HepG2 (cell line): ENCODE measurements around the gene CMTM2. TPM values are rescaled to one million over a fixed set of nuclear protein-coding genes. Genes with fewer than 3 reads are reported as not detected.

ENCODE experiments used
- ATAC-seq: fragments of 200-7000 bp; cut with Tn5 transposase; 3 replicates; pipeline ENCODE4 v1.9.1; 2020; ENCODE audit warnings: mild to moderate bottlenecking, moderate library complexity
- BruUV-seq: library from RNA; stranded (reverse); fragments of 400-500 nt; replicated peaks from 2 replicates; lab custom pipeline; 2021; lab: Mats Ljungman, UMichigan
- CTCF ChIA-PET: fragments of 300-600 bp; formaldehyde crosslinking; extraction: SDS; loops from one replicate; lab custom pipeline; 2021; ENCODE audit warnings: low total read pairs, inconsistent platforms, low intra/inter-chr PET ratio; lab: Yijun Ruan, JAX
- POLR2A ChIA-PET: fragments of 350-600 bp; sonication (Branson Sonifier 250); formaldehyde crosslinking; loops from one replicate; lab custom pipeline; 2020; ENCODE audit warnings: antibody characterized with exemption, inconsistent platforms; lab: Yijun Ruan, JAX
- DNase-seq: peaks from one replicate; pipeline ENCODE4 v3.0.0-alpha.2; 2015; ENCODE audit warnings: low spot score
- FAIRE-seq: peaks from 3 replicates; lab custom pipeline; 2011; peaks lifted over from hg19 to GRCh38; lab: Jason Lieb, UNC
- H2AFZ ChIP-seq: one replicate; pipeline ENCODE4 v1.6.1; 2011; ENCODE audit warnings: low read length, inconsistent platforms
- H3K27ac ChIP-seq: fragments of 300-600 bp; 3 replicates; pipeline ENCODE4 v1.8.0; 2011; ENCODE audit warnings: mixed run types, mild to moderate bottlenecking, mixed read lengths, low read length, inconsistent platforms; ENCODE audit not compliant: insufficient read depth; ENCODE audit errors: extremely low read length
- H3K27me3 ChIP-seq, 2 experiments: fragments of 200-600 bp in 1 of 2; 2 replicates in 1 of 2; 3 replicates in 1 of 2; pipeline versions ENCODE4 v1.6.0 to v1.8.0; 2011; ENCODE audit warnings: low read length in 2 of 2, mild to moderate bottlenecking in 2 of 2, moderate library complexity in 2 of 2, inconsistent platforms in 1 of 2; ENCODE audit not compliant: insufficient read depth in 2 of 2, control insufficient read depth in 1 of 2
- H3K36me3 ChIP-seq, 2 experiments: fragments of 200-600 bp in 1 of 2; replicated peaks in 1 of 2; 2 replicates in 1 of 2; 3 replicates in 1 of 2; pipeline versions ENCODE4 v1.5.1 to v1.8.0; 2011; ENCODE audit warnings: low read length in 2 of 2, inconsistent platforms in 1 of 2; ENCODE audit not compliant: insufficient read depth in 2 of 2, control insufficient read depth in 1 of 2
- H3K4me1 ChIP-seq: 2 replicates; pipeline ENCODE4 v1.5.1; 2012; ENCODE audit warnings: low read length, inconsistent platforms; ENCODE audit not compliant: insufficient read depth
- H3K4me2 ChIP-seq: 2 replicates; pipeline ENCODE4 v1.6.0; 2011; ENCODE audit warnings: low read depth, low read length, inconsistent platforms
- H3K4me3 ChIP-seq, 3 experiments: fragments of 200-600 bp in 1 of 3; sonication (generic), shearing (Covaris generic) in 1 of 3; replicated peaks in 1 of 3; 2 replicates each; pipeline ENCODE4 v1.5.1; 2011 to 2016; ENCODE audit warnings: low read length in 3 of 3, inconsistent platforms in 2 of 3, low read depth in 2 of 3, mild to moderate bottlenecking in 2 of 3, control low read depth in 1 of 3, mixed read lengths in 1 of 3; ENCODE audit not compliant: insufficient read depth in 1 of 3
- H3K79me2 ChIP-seq: one replicate; pipeline ENCODE4 v1.6.1; 2011; ENCODE audit warnings: low read length, inconsistent platforms; ENCODE audit not compliant: insufficient read depth
- H3K9ac ChIP-seq: 2 replicates; pipeline ENCODE4 v1.6.0; 2011; ENCODE audit warnings: mild to moderate bottlenecking, low read depth, low read length, inconsistent platforms; ENCODE audit not compliant: insufficient read depth
- H3K9me3 ChIP-seq: 2 replicates; pipeline ENCODE4 v1.5.1; 2012; ENCODE audit warnings: mild to moderate bottlenecking, low read length
- H4K20me1 ChIP-seq: 2 replicates; pipeline ENCODE4 v1.6.0; 2011; ENCODE audit warnings: inconsistent platforms, mild to moderate bottlenecking, low read length, moderate library complexity; ENCODE audit not compliant: insufficient read depth
- AFF4 ChIP-seq: sonication (generic); formaldehyde crosslinking; IDR thresholded peaks from 2 replicates; pipeline ENCODE4 v1.4.0; 2020; ENCODE audit warnings: missing genetic modification reagents
- BCL6 ChIP-seq: IDR thresholded peaks from 2 replicates; pipeline ENCODE4 v1.6.1; 2016; ENCODE audit warnings: missing genetic modification reagents, missing compliant biosample characterization
- CREB1 ChIP-seq, 2 experiments: fragments of 450-650 bp in 1 of 2; IDR thresholded peaks; 2 replicates each; pipeline ENCODE4 v1.6.1; 2016 to 2017; ENCODE audit warnings: control low read depth in 1 of 2, mild to moderate bottlenecking in 1 of 2, missing compliant biosample characterization in 1 of 2, missing genetic modification characterization in 1 of 2
- DMTF1 ChIP-seq: sonication (generic); formaldehyde crosslinking; IDR thresholded peaks from 2 replicates; pipeline ENCODE4 v1.4.0; 2020; ENCODE audit warnings: mild to moderate bottlenecking, missing genetic modification reagents
- EEA1 ChIP-seq: sonication (generic); formaldehyde crosslinking; IDR thresholded peaks from 2 replicates; pipeline ENCODE4 v1.5.1; 2020; ENCODE audit warnings: mild to moderate bottlenecking, missing genetic modification reagents, borderline replicate concordance
- JUN ChIP-seq: sonication (generic); formaldehyde crosslinking; IDR thresholded peaks from 2 replicates; pipeline ENCODE4 v1.4.0; 2020; ENCODE audit warnings: mild to moderate bottlenecking, missing genetic modification reagents
- MXD4 ChIP-seq: IDR thresholded peaks from 2 replicates; pipeline ENCODE4 v1.6.1; 2016; ENCODE audit warnings: mild to moderate bottlenecking, missing biosample characterization, missing genetic modification reagents
- NCOR1 ChIP-seq: fragments of 200-600 bp; sonication (generic); IDR thresholded peaks from 2 replicates; pipeline ENCODE4 v1.7.0; 2017; ENCODE audit warnings: antibody characterized with exemption, low read length, borderline replicate concordance
- PAWR ChIP-seq: sonication (generic); formaldehyde crosslinking; IDR thresholded peaks from 2 replicates; pipeline ENCODE4 v1.4.0; 2020; ENCODE audit warnings: missing genetic modification reagents, mild to moderate bottlenecking, borderline replicate concordance
- SRF ChIP-seq: IDR thresholded peaks from 2 replicates; pipeline ENCODE4 v1.6.1; 2011; ENCODE audit warnings: mild to moderate bottlenecking, low read depth, low read length, moderate library complexity
- TEAD2 ChIP-seq: sonication (generic); formaldehyde crosslinking; IDR thresholded peaks from 2 replicates; pipeline ENCODE4 v1.9.0; 2021; ENCODE audit warnings: missing genetic modification reagents
- ZNF33A ChIP-seq: sonication (generic); formaldehyde crosslinking; IDR thresholded peaks from 2 replicates; pipeline ENCODE4 v1.5.1; 2020; ENCODE audit warnings: missing genetic modification reagents, mild to moderate bottlenecking, moderate library complexity, borderline replicate concordance
- ZNF430 ChIP-seq: sonication (generic); formaldehyde crosslinking; IDR thresholded peaks from 2 replicates; pipeline ENCODE4 v1.9.0; 2021; ENCODE audit warnings: mild to moderate bottlenecking, missing genetic modification reagents
- WGBS: methylation state at CpG from one replicate; pipeline ENCODE4 v1.1.6; 2017; ENCODE audit warnings: low lambda C conversion rate; 5-methylcytosine and 5-hydroxymethylcytosine counted together
- in situ Hi-C: cut with HindIII; loops from 2 replicates; pipeline ENCODE4 v1.10.0; 2017; ENCODE audit warnings: low pct_unique_long_range_greater_than_20kb; ENCODE audit not compliant: extremely low pct_ligation_motif_present
- intact Hi-C: fragments of 100-400 bp; cut with micrococcal nuclease; formaldehyde crosslinking; loops from one replicate; pipeline ENCODE4 v1.10.0; 2022; ENCODE audit not compliant: unreplicated experiment
- polyA plus RNA-seq, 8 experiments: library from polyadenylated mRNA; depleted of rRNA in 3 of 8; stranded (reverse) in 7 of 8; unstranded in 1 of 8; fragments of >200 nt; fragmentation: Illumina TruSeq in 4 of 8; extraction: Trizol in 4 of 8; gene quantifications; 2 replicates each; pipeline versions ENCODE4 v1.2.1 to v1.2.3, GENCODE V29; 2011 to 2016; ENCODE audit warnings: low read depth in 4 of 8, missing spikeins in 1 of 8, mixed read lengths in 1 of 8; ENCODE audit not compliant: insufficient read depth in 1 of 8
- total RNA-seq, 5 experiments: library from RNA; depleted of rRNA; stranded (reverse); fragments of >200 nt; fragmentation: Illumina TruSeq; extraction: Trizol; gene quantifications; 2 replicates each; pipeline ENCODE4 v1.2.3, GENCODE V29; 2016; ENCODE audit warnings: low read depth in 1 of 5

Gene CMTM2
- total and polyA plus RNA-seq, 2 of the 13 experiments (the other 11 are each of a cell fraction or from before 2014, with no cell fraction given) = not detected

GRCh38 chr16:66598111-66598510, 18.8 kb downstream of the CMTM2 start:
- CTCF ChIA-PET = no interaction called here
- intact Hi-C loops = no loop called here
- no peak for TF ChIP-seq SRF
- TF ChIP-seq CREB1 (IDR thresholded peaks at IDR 0.05) = peak; percentile 49
- no peak for TF ChIP-seq CREB1 (CRISPR knock-in tag; IDR thresholded peaks at IDR 0.05)
- TF ChIP-seq PAWR = no peak
- TF ChIP-seq, all 625 proteins: peak for 1
- Histone ChIP-seq H3K27me3 (peaks cover 1 to 3% of the 10 kb centered on the region in 2 experiments; a peak in 1 of 5 replicates), H3K27ac (no peak overlapping the region), H2AFZ (no peak overlapping the region), H4K20me1 (no peaks in the 10 kb centered on the region), H3K36me3 (no peaks in the 10 kb centered on the region), H3K4me1 (peaks cover 14% of the 10 kb centered on the region), H3K9ac (no peak overlapping the region), H3K4me3 (no peak overlapping the region), H3K79me2 (no peaks in the 10 kb centered on the region), H3K9me3 (no peaks in the 10 kb centered on the region), H3K4me2 (no peak overlapping the region)
- no TSS peak for BruUV-seq
- ATAC-seq (no peak), DNase-seq (no peak), FAIRE-seq (no peak)
- in situ Hi-C loops = no loop called here
- POLR2A ChIA-PET = no interaction called here
- 68% methylated on average over 3 of the region's 3 CpGs for WGBS

- intact Hi-C loops (no loop called here), in situ Hi-C loops (no loop called here)
- no peak for FAIRE-seq
- CTCF ChIA-PET = no interaction called here
- Histone ChIP-seq H3K27ac (no peak overlapping the region), H3K79me2 (no peaks in the 10 kb centered on the region), H4K20me1 (no peaks in the 10 kb centered on the region), H3K4me3 (no peak overlapping the region), H3K27me3 (0 out of 5 replicates have a peak, but pooled peaks cover 0 to 3% of the 10 kb centered on the region in 2 experiments), H3K9me3 (no peaks in the 10 kb centered on the region), H3K36me3 (no peaks in the 10 kb centered on the region), H3K4me2 (no peak overlapping the region), H2AFZ (no peak overlapping the region), H3K4me1 (peaks cover 23% of the 10 kb centered on the region), H3K9ac (no peak overlapping the region)
- no peak for ATAC-seq
- 41% methylated on average over 4 of the region's 4 CpGs for WGBS
- POLR2A ChIA-PET = no interaction called here
- no TSS peak for BruUV-seq
- no peak for DNase-seq
- no peak for TF ChIP-seq JUN
- no peak for TF ChIP-seq ZNF430 (CRISPR knock-in tag)
- TF ChIP-seq NCOR1 = no peak
- no peak for TF ChIP-seq EEA1 (CRISPR knock-in tag)
- TF ChIP-seq AFF4 = no peak
- no peak for TF ChIP-seq DMTF1
- no peak for TF ChIP-seq ZNF33A (CRISPR knock-in tag)
- TF ChIP-seq MXD4 (CRISPR knock-in tag) = no peak
- TF ChIP-seq TEAD2 (CRISPR knock-in tag) = no peak
- TF ChIP-seq BCL6 (CRISPR knock-in tag) = no peak
Measured at GRCh38 chr16:66599726-66600125, 20.5 kb downstream of the CMTM2 start.
